ENCODE measurements around the gene LGR4.

Gene LGR4

DNA sequence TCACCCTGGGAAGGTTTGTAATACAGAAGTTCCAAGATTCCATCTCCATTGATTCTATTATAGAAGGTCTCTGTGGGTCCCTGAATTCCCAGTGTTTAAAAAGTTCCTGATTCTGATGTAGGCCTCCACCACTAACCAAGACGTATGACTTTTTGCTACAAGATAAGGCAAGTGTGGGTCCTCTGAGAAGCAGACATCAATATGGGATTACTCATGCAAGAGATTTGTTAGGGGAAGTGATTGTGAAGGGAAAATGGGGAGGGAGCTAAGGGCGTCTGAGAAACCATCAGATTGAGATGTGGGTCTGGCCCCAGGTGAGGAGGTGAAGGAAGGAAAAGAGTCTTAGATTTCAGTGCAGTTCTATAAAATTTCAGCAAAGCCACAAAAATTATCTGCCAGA lies 10.2 kb upstream of the LGR4 start:
- no peak for DNase-seq (ENCODE audit: low read depth)

DNA sequence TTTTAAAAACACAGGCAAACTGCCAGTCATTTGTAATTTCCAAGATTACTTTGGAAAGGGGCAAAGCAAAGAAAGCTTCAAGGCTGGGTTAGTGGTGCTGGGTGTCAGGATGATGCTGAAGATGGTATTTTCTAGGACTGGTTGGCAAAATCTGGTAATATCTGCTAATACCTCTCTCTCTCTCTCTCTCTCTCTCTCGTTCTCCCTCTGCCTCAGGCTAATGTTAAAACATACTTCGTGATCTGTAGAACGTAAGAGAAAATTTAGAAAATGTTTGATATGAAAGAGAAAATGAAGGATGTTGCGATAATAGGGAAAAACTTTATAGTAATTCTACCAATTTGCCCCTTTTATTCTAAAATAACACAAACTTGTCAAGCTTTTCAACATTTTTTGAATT lies 9.4 kb upstream of the LGR4 start:
- DNase-seq (ENCODE audit: low read depth): no peak

- DNase-seq (ENCODE audit: low read depth): no peak
Measured at GRCh38 chr11:27477831-27478230, 5.2 kb upstream of the LGR4 start.

GRCh38 chr11:27477243-27477642 lies 4.7 kb upstream of the LGR4 start:
- DNase-seq (ENCODE audit: low read depth): no peak

GRCh38 chr11:27475622-27476021 lies 3.0 kb upstream of the LGR4 start:
- DNase-seq (ENCODE audit: low read depth): no peak

GRCh38 chr11:27473017-27473406 lies 422 bp upstream of the LGR4 start:
- DNase-seq (ENCODE audit: low read depth): no peak

- no peak for DNase-seq (ENCODE audit: low read depth)
Measured at GRCh38 chr11:27471589-27472397, 797 bp downstream of the LGR4 start.

GRCh38 chr11:27470826-27471588 lies 1.6 kb downstream of the LGR4 start:
- DNase-seq (ENCODE audit: low read depth): no peak

GRCh38 chr11:27470166-27470565 lies 2.4 kb downstream of the LGR4 start:
- no peak for DNase-seq (ENCODE audit: low read depth)

DNA sequence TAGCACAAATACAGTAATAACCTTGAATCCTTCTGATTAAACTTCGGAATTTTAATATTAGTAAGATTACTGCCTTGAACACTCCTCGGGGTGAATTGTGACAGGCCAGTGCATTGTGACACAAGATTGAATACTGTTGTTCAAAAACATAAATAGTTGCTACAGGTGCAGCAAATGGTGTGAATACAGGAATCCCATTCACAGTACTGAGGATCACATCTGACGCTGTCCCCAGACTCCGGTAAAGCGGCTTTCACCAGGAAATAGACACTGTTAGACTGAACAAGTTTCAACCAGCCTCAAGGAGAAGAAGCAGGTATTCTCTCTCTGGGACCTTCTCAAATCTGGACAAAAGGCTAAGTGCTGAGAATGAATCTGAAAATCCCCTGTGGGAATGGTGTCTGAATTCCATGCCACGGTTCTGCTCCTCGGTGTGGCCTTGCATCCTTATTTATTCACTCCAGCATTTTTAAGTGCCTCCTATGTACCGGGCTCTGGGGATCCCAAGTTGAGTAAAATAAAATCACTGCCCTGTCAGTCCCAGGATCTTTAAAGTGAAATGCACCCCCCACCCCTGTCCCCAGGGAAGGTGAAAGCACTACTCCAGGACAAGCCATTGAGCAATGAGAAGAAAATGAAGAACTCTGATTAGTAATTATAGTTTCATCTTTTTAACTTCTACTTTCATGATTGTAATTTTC lies 3.4 kb downstream of the LGR4 start:
- DNase-seq (ENCODE audit: low read depth): no peak

DNA sequence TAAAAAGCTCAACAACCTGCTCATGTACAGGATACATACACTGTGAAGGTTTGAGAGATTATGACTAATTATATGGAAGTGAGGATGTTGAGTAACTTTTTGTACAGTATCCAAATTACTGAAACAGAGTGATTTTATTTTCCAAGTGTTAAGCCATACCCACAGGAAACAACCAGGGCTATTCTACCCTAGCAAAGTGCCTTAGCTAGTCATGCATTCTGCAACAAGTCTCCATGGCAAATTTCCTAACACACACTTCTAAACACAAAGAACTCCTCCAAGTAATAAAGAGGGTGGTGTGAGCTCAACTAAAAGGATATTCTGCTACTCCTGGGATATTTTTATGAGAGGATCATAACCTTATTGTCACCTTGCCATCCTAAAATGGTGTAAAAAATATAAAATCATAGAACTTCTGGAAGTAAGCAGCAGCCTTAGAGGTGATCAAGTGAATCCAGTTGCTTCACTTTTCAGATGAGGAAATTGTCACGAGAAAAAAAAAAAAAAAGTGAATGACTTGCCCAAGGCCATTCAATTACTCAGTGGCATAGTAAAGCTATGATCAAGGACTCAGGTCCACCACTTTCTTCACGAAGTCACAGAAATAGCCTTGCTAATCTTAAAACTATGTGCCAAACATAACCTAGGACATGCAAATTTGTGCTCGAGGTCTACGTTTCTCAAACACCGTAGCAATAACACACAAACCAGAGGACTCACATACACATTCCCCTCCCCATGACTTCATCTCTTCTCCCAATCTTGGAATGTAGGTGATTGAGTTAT lies 4.2 kb downstream of the LGR4 start:
- DNase-seq (ENCODE audit: low read depth): peak; percentile 90

DNA sequence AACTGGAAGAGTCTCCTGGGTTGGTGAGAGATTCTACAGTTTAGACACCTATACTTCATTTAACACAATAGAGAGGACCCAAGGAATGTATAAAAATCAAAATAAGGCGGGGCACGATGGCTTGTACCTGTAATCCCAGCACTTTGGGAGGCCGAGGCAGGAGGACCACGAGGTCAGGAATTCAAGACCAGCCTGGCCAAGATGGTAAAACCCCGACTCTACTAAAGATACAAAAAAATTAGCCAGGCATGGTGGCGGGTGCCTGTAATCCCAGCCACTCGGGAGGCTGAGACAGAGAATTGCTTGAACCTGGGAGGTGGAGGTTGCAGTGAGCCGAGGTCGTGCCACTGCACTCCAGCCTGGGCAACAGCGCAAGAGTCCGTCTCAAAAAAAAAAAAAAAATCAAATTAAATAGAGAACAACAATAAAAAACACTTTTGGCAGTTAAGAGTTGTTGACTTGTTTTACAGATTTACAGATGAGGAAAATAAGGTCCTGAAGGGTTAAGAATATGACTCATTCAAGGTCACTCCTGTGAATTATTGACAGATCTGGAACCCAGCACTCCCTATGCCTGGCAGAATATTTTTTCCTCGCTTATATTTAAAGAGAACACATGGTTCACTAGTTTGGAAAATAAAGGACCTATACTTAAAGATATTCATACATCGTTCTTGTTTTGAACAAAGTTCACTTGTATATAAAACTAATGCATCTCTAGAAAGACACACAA lies 5.2 kb downstream of the LGR4 start:
- no peak for DNase-seq (ENCODE audit: low read depth)

GRCh38 chr11:27466363-27466762 lies 6.2 kb downstream of the LGR4 start:
- no peak for DNase-seq (ENCODE audit: low read depth)

GRCh38 chr11:27465629-27466028 lies 7.0 kb downstream of the LGR4 start:
- DNase-seq (ENCODE audit: low read depth): no peak

GRCh38 chr11:27464909-27465308 lies 7.7 kb downstream of the LGR4 start:
- DNase-seq (ENCODE audit: low read depth): no peak

GRCh38 chr11:27464289-27464696 lies 8.3 kb downstream of the LGR4 start:
- no peak for DNase-seq (ENCODE audit: low read depth)

DNA sequence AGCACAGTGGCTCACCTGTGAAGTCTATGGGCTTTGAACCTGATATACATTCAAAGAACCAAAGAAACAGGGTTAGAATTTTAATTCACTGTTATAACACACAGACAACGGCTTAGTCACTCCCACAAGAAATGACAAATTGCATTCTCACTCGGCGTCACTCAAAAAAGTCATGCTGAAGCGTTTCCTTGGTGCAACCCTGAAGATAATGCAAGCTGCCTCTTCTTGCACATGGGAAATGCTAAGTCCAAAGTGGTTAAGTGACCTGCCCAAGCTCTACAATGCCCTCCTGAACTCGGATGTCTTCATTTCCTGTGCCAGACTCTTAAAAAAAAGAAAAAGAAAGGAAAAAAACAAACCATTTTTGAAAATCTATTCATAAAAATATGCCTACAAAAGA lies 10.0 kb downstream of the LGR4 start:
- no peak for DNase-seq (ENCODE audit: low read depth)

DNA sequence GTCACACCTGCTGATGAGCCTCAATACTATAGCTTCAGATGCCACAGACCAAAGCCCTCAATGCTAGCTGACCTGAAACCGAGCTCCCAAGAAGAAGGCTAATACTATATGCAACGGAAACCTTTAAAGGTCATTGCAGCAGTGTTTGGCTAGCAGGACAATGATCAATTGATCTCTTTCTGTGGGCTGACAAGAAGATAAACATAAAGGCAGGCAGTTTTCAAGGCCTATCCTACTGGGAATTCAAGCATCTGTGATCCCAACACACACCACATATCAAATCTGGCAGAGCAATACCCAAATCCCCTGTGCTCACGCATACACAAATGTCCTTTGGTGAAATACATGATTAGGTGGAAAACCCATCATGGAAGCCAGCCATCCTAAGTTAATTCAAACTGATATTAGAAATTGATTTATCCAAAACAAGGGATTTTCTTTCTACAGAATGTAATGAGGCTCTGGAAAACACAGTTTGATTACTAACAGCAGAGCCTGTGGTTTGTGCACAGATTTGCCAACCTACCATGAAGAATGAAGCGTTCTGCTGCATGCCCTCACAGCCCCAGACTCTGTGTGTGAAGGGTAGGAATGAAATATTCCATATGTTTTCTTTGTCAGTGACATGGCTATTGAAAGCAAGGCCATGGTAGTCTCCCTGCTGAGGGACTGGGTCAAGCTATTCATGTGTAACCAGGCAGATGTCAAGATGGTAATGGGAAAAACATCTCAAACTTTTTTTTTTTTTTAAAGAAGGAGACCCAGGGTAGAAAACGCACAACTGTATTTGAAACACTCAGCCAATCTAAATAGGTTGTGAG lies 12.2 kb downstream of the LGR4 start:
- no peak for DNase-seq (ENCODE audit: low read depth)

- no peak for DNase-seq (ENCODE audit: low read depth)
Measured at GRCh38 chr11:27459191-27459590, 13.4 kb downstream of the LGR4 start.

DNA sequence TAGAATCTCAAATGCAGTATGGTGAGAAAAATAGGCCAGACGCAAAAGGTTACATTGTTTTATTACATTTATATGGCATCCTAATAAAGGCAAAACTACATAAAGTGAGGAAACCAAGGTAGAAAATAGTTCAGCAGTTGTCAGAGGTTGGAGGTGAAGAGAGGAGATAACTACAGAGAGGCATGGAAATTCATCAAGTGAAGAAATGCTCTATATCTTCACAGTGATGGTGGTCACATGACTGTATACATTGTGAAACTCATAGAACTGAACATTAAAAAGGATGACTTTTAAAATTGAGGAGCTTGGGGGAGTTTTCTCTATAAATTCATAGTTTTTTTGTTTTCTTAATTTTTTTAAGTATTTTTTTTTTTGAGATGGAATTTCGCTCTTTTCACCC lies 14.4 kb downstream of the LGR4 start:
- no peak for DNase-seq (ENCODE audit: low read depth)
